Kidney tubule cell (primary cell): ENCODE results near the gene PXK.

ENCODE experiments used
- DNase-seq: peaks from one replicate; pipeline ENCODE4 v3.0.0-alpha.2; 2018; ENCODE audit warnings: low spot score

The PXK gene

DNA sequence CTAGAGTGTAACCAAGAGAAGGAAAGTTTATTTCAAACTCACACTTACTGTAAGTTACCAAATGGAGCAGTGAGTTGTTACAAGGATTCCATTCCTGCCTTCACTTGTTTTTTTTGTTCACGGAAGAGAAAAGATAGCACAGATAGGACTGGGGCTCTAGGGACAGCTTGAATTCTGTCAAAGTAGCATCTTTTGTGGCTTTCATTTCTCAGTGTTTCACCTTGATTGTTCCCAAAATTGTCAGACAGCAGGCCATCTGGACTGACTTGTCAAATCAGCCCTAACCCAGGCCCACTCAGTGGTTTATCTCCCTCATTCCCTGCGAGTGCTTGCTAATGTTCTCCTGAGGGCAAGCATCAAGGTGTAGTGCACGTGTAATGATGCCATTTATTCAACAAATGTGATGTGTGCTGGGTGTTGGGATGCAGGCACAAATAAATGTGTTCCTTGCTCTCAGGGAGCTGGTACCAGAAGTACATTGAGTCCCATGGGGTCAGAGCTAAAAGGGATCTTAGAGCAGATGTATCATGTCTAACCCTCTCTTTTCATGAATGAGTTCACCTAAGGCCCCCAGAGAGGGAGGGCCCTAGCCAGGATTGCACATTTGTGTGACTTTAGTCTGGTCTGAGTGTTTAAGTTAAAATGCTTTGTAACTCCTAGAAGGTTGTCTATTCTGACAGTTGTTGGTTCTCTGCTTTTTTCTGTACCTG is 51.8 kb downstream of the PXK start:
- DNase-seq = no peak

- DNase-seq = peak; percentile 48
These were observed 54.1 kb downstream of the PXK start for GRCh38 chr3:58386626-58387365.

GRCh38 chr3:58387650-58388546 is 55.2 kb downstream of the PXK start:
- DNase-seq = no peak

DNA sequence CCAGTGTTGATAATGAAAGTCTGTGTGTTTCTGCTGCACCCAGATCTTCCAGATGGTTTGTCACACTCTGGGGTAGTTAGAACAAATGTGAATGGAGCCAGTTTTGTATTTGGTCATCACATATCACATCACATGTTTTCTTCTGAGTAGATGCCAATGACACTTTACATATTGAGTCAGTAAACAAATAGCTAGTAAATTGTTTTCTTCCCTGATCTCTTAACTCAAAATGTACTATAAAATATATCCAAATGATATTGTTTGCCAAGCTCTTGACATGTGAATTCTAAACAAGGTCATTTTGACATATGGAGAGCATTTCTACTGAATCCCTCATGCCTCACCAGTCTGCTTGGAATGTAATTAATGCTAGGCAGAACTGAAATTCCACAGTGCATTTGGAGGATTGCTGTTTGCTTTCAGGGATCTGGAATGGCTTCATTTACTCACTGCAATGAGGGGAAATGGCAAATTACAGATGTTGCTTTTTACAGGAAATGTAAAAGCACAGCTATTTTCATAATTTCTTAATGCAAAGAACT is 55.9 kb downstream of the PXK start:
- peak; percentile 25 for DNase-seq

GRCh38 chr3:58391156-58391865 is 58.6 kb downstream of the PXK start:
- DNase-seq = no peak

GRCh38 chr3:58392181-58392580 is 59.5 kb downstream of the PXK start:
- no peak for DNase-seq

GRCh38 chr3:58394339-58394738 is 61.6 kb downstream of the PXK start:
- DNase-seq = no peak

- DNase-seq = no peak
These were observed 66.1 kb downstream of the PXK start for GRCh38 chr3:58398669-58399333.

- no peak for DNase-seq
These were observed 70.9 kb downstream of the PXK start for GRCh38 chr3:58403513-58404109.

- DNase-seq = peak; percentile 86
These were observed 71.7 kb downstream of the PXK start for GRCh38 chr3:58404396-58404795.

DNA sequence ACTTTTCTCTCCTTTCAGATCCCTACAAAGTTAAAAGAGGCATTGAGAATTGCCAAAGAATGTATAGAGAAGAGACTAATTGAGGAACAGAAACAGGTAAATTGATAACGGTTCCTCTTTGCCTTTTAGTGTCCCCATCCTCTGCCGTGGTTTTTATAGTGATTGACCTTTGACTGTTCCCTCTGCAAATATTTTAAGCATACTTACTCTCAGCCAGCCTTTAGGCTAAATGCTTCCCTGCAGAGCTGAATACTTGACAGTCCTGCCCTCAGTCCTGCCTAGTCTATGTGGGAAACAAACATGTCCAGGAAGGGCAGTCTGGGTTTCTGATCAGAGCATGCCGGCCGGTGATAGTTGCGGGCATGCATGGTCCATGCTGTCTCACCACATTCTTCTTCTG is 76.2 kb downstream of the PXK start:
- no peak for DNase-seq

DNA sequence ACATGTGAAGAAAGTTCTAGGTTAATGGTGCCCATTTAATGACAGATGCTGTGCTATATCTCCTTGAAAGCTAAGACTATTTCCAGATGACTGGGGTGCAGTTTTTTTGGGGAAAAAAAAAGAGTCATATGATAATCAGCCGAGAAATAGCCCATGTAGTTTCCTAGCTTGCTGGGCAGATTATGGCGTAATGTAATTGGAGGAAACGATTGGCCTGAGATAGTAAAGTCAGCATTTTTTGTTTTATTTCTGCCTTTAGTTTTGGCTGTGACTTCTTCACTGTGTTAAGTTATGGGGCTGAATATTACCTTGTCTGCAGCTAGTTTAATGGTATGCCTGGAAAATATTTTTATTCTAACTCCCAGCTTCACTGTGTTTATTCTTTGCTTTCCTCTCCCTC is 77.0 kb downstream of the PXK start:
- DNase-seq = no peak

- DNase-seq = peak; percentile 41
These were observed 78.3 kb downstream of the PXK start for GRCh38 chr3:58411036-58411435.

- DNase-seq = no peak
These were observed 79.4 kb downstream of the PXK start for GRCh38 chr3:58411851-58412830.

DNA sequence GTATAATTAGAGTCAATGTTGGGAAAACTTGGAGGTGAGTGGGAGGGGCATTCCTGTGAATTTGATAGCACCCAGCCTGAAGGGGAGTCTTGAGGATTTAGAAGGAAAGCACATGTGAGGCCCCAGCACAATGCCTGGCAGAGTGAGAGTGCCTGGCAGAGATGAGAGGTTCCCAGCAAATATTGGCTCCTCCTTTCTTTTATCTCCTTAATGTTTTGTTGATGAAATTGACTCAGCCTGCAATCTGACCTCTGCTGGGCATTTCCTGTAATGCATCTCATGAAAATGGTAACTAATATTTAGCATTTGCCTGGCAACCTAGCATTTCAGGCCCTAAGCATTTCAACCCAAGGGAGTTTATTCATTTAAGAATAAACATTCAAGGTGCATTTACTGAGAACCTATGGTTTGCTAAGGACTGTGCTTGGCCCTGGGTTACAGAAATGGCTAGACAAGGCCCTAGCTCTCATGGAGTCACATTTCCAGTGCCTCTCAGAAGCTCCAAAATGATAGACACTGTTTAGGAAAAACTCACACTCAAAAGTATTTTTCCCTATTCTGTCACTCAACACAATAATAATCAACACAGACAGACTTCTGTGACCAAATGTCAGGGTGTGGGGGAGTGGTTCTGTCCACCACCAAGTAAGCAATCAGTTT is 82.0 kb downstream of the PXK start:
- DNase-seq = peak; percentile 68

- DNase-seq = peak; percentile 12
These were observed 83.5 kb downstream of the PXK start for GRCh38 chr3:58416191-58416590.

GRCh38 chr3:58417075-58417474 is 84.4 kb downstream of the PXK start:
- no peak for DNase-seq

DNA sequence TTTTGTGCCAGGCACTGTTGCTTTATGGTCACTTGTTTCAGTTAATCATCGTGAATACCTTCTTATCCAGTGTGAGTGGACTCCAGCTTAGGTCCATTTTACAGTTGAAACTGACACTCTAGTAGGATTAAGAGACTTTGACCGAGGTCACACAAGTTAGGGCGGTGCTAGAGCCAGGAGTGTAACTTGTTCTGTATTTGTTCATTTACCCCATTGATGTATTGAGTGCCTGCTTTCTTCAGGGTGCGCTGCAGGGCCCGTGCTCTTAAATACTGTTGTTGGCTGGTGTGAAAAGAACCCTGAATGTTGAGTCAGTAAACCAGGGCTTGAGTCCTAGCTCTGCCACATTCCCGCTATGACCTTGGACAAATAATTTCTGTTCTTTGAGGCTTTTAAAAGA is 85.5 kb downstream of the PXK start:
- no peak for DNase-seq
